NCI-H2029 (cell line): Measurements from ENCODE around the gene STX11.

Experiments used
- DNase-seq: peaks from one replicate; lab custom pipeline; 2025; lab: John Stamatoyannopoulos, UW

STX11 gene

DNA sequence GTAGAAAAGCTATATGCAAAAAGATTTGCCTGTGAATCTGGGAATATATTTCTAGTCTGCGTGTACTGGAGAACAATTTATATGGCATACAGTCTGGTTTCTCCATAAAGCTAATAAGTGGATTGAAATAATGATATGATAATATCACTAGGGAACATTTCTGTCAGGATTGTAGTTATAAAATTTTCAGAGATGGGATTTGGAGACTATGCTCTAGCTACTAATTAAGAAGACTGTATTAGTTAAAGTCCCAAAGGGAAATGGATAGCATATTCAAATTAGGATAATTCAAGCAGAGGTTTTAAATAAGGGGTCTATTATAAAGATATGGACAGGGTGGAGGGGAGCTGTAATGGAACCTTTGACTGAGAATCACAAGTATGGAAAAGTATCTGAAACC lies 7.2 kb upstream of the STX11 start:
- no peak for DNase-seq

DNA sequence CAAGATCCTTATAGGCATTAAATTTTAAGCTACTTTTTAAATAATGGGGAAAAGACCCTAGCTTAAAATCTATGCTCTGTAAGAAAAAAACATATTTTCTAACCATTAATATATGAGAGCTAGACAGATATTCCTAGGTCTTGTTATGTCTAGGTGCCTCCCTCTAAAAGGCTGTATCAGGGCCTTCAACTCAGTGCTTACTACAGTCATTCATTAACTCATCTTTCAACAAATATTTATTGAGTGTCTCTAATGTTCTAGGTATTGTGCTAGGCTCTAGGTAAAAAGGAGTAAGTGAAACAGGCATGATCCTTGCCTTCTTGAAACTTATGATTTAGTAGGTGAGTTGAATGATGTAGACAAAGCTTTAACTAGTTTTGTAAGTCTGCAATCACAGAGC lies 6.4 kb upstream of the STX11 start:
- DNase-seq: no peak

DNA sequence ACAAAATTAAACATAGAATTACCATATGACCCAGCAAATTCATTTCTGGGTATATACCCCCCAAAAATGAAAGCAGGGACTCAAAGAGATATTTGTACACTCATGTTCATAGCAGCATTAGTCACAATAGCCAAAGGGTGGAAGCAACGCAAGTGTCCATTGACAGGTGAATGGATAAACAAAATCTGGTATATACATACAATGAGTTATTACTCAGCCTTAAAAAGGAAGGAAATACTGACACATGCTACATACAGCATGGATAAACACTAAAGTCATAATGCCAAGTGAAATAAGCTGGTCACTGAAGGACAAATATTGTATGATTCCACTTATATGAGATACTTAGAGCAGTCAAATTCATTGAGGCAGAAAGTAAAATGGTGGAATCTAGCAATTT lies 5.3 kb upstream of the STX11 start:
- no peak for DNase-seq

DNA sequence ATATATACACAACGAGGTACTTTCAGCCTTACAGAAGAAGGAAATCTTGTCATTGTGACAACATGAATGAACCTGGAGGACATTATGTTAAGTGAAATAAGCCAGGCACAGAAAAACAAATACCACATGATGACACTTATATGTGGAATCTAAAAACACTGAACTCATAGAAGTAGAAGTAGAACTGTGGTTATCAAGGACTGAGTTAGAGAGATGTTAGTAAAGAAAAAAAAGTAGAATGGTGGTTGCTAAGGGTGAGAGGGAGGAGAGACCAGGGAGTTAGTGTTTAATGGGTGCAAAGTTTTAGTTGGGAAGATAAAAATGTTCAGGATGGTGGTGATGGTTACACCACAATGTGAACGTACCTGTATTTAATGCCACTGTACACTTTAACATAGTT lies 4.8 kb upstream of the STX11 start:
- DNase-seq: no peak

DNA sequence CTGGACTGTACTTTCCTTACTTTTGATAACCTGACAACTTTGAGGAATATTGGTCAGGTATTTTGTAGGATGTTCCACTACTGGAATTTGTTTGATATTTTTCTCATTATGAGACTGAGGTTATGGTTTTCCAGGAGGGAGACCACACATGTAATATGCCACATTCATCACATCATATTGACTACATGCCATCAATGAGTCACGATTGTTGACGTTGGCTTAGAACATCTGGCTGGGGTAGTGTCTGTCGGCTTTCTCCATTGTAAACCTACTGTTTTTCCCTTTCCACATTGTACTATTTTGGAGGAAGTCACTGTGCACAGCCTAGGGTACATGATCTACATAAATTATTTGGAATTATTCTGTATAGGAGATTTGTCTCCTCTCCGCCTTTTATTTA lies 1.4 kb upstream of the STX11 start:
- no peak for DNase-seq

DNA sequence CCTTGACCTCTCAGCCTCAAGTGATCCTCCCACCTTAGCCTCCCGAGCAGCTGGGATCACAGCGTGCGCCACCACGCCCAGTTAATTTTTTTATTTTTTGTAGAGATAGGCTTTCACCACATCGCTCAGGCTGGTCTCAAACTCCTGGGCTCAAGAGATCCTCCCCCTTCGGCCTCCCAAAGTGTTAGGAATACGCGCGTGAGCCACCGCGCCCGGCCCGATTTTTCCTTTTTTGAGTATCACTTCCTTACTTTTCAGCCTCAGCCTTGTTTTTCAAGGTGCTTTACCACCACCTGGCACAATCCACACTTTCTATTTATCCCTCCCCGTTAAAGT lies 791 bp upstream of the STX11 start:
- no peak for DNase-seq

DNA sequence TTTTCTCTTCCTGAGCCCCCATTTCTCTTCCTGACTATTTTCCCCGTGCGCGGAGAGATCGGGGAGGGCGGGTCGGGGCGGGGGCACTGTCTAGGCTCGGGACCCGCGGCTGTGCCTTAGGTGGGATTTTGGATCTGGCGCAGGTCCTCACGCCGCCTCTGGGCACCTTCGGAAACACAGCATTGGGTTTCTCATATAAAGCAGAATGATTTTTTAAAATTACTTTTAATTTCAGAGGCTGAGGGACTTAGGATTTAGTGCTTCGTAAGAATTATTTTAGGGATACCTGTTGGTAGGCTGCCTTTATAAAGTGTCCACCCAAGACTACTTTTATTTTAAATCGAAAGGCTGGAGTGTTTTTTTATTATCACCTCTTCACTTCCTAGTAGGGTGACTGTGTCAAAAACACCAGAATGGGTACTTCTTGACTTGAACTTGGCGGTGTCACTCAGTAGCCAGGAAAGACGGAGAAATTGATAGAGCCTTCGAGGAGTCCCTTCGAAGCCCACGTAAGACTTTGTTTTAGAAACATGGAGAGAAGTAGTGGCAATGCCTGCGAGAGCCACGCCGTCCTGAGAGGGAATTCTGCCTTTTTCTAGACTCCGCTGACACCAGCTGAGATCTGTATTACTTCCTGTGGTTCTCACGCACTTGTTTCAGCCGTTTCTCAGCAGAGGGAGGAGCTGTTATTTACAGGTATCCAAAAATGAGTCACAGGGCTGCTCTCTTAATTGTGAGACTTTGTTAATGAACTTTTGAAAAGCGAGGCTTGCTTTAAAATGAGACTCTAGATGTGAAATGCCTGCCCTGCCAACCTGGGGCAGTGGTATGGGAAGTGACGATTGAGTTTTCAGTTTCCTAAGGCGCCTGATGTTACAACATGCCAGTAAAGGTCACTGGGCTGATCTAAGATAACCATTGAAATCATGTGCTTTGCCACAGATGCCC lies 667 bp downstream of the STX11 start:
- DNase-seq: no peak

DNA sequence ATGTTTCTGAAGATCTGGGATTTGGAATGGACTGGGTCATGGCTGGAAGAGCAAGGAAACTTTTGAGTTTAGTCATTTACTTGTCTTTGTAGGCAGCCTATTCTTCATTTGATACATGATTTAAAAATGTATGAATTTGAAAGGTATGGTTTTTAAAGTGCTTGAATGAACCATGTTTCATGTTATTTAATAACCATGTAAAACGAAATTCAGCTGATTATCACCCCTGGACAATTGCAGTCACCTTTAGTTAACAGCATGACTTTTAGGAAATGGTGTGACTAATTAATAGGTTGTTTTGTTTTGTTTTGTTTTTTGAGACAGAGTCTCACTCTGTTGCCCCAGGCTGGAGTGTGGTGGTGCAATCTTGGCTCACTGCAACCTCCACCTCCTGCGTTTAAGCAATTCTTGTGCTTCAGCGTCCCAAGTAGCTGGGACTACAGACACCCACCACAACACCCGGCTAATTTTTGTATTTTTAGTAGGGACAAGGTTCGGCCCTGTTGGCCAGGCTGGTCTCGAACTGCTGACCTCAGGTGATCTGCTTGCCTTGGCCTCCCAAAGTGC lies 2.1 kb downstream of the STX11 start:
- no peak for DNase-seq

DNA sequence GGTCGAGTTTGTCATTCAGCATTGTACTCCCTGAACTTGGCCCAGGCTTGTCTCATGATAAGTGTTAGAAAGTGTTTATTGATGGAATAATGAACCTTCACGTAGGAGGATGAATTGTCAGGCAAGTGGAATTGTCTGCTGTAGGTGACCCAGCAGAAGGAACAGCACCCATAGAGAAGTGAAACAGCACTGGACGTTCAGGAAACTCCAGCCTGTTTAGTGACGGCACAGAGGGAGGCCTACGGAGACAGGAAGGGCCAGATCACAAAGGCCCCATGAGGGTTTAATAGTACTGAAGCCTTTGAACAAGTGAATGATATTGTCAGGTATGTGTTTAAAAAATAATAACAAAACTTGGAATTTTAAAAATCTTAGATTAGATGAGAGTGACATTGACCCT lies 2.9 kb downstream of the STX11 start:
- no peak for DNase-seq

DNA sequence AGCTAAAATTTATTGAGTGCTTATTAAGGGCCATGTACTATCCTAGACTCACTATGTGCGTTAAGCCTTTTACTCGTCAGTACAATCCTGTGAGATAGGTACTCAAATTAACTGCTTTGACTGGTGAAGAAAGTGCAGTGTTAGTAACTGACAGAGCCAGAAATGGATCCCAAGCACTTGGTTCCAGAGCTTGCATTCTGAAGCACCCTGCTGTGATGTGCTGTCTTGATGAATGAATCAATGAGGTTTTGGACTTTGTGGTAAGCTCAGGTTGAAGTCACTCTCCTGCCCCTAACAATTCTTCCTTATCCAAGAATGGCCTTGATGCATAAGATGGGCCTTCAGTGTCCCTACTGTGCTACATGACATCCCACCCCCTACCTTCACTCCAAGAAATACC lies 3.7 kb downstream of the STX11 start:
- no peak for DNase-seq

DNA sequence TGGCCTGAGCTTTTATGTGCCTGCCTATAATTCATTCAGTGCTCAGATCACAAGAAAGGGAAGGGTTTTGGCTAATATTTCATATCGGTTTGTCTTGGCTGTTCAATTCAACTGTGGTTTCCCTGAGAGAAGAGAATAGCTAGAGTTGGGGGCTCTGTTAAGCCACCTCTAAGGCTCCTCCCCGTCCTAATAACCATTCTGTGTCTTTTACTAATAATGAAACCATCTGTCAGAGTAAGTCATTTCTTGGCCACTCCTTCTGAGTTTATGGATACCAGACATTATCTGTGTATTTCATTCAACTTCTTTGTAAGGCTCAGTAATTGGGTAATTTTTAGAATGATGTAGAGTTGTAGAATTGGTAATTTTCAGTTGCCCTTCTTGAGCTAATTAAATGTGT lies 5.2 kb downstream of the STX11 start:
- DNase-seq: no peak

DNA sequence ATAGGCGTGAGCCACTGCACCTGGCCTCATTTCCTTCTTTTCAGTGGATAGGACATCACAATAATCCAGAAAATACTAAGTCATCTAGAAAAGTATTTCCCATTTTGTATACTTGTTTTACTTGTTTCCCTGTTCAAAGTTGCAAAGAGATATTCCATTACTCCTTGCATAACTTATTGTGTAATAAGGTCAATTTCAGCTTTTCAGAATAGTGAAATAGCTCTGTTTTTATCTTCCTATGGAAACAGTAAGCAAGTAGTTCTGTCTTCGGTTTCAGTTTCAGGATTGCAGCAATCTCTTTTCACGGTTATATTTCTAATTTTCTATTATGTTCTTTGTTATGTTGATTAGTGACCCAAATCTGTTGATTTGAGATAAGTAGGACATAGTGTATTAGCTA lies 6.0 kb downstream of the STX11 start:
- no peak for DNase-seq

DNA sequence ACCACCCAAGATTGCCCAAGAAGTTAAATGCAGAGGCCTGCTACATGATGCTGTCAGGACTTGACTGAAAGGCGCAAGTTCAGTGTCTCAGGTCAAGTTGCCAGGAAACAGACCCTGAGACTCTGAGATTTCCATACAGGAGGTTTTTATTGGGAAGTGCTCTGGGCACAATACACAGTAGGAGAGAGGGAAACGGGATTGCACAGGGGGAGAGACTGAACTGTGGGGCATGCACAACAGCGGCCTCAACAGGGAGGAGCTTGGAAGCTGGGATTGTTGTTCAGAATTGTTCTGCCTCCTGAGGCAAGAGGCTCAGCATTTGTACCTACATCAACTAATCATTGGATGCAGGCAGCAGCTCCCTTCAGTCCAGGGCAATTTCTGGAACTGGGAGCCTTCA lies 6.7 kb downstream of the STX11 start:
- no peak for DNase-seq

DNA sequence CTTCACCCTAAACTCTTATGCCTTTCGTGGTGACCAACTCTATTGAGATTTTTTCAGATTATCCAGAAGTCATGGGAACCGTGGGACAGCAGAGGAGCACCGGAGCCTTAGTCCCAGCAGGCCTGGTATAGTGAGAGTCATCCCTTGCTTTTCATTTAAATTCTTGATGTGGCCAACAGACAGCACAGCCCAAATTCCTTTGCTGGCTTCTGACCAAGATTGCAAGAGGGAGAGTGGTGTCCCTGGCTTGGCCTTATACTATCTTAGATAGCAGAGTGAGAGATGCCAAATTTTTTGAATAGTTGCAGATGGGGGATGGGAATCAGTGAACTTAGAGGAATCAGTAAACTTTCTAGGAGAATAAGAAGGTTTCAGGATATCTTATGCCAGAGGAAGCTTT lies 7.8 kb downstream of the STX11 start:
- DNase-seq: no peak

DNA sequence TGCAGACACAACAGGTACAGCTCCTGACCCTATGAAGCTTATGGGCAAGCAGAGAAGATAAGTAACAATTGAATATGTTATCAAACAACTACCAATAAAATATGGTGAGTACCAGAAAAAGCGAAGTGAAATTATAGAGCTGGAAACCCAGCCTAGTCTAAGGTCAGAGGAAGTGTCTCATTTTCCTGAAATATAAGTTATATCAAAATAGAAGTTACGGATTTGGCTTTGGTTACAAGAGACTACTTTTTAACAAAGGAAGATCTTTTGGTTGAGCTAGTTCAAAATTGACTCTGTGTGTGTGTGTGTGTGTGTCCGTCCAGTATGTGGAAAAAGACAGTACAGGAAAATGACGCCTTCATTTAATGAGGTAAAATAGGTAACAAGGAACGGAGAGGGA lies 8.9 kb downstream of the STX11 start:
- no peak for DNase-seq

DNA sequence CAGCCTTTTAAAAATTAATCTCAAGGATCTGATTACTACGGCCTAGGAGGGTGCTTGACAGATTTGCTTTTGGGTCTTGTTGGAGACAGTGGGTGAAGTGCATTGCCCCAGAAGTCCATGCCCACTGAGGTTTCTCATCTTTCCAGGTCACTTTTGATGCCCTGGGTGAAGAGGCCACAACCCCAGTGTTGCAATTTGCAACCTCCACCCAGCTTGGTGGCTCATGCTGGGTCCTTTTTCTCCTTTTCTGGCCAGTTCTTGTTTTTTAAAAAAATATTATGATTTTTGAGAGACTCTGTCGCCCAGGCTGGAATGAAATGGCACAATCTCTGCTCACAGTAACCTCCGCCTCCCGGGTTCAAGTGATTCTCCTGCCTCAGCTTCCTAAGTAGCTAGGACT lies 9.4 kb downstream of the STX11 start:
- no peak for DNase-seq

DNA sequence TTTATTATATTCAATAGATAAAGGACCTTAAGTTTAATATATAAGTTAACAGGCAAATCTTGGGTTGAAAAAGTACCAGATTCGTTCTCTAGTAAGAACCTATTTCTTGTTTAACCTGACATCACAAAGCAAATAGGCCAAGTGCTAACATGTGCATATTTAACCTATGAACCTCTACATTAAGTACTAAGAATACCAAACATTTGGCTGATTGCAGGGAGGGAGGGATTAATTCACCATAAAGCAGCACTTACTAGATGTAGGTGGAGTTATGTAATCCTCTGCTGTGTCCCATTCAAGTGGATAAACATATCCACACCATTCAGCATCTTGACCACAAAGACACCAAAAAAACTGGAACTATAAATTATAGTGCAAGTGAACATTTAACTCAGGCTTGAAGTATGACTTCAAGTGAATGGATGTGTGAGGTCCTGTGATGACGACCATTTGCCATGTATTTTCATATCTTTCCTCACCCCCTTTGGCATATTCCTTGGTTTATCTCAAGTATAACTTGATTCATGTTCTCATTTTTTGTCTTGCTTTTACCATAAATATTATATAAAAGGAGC lies 10.2 kb downstream of the STX11 start:
- DNase-seq: no peak

DNA sequence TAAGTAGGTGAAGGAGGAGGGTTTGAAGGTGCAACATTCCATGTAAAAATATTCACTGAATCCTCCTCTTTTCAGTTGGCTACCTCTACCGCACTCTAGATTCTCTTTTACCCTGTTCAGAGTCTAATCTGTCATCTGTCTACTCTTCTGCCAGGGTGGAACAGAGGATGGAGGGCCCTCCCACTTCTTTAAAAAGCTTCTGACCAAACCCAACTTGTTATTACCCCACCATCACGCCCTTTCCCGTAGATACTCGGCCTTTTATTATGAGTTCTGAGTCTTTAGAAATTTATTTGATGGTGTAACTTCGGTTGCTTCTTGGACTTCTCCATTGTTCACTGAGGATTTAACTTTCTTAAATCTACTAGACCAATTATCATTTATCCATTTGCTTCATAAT lies 11.7 kb downstream of the STX11 start:
- DNase-seq: no peak

DNA sequence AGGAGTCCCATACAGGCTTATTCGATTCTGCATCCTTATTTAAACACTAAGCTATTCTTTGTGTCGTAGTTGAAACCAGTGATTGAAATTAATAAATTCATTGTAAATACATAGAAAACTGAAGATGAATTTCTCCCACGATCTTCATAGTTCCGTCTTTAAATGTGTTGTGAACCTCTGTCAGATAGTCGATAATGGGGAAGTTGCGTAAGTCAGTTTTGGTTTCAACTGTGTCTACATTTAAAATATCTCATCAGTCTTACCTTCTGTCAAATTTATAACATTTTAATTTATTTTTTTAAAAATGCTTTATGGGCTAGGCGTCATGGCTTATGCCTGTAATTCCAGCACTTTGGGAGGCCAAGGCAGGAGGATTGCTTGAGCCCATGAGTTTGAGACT lies 12.7 kb downstream of the STX11 start:
- DNase-seq: no peak

DNA sequence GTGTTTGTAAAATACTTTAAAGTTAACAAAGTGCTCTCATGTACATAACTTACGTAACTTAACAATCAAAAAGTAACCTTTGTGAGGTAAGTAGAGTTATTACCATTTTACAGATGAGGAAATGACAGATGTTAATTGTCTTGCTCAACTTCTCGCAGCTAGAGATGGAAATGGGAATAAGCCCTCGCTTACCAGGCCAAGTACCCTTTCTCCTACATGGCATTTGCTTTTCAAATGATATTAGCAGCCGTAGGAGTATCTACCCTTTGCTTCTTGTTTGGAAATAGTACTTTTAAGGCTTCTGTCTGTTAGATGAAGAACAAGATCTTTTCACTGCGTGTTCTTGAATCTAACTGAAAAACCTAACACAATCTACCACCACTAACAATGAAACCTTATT lies 15.5 kb downstream of the STX11 start:
- DNase-seq: no peak

DNA sequence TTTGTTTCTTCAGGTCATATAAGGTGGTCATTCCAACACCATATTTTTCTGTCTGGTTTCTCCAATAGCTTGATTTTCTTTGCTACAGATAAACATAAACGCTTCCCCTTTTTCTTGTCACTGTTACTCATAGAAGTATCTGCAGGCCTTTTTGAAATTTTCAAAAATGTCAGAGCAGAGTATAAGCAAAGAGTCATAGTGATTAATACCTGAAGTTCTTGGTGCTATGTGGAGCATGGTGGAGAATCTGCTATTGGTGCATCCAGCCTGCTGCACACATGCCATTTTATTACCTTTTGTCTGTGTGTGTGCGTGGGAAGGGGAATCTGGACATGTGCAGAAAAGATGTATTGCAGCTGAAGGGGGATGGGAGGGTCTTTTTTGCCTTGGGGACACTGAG lies 19.7 kb downstream of the STX11 start:
- DNase-seq: no peak

DNA sequence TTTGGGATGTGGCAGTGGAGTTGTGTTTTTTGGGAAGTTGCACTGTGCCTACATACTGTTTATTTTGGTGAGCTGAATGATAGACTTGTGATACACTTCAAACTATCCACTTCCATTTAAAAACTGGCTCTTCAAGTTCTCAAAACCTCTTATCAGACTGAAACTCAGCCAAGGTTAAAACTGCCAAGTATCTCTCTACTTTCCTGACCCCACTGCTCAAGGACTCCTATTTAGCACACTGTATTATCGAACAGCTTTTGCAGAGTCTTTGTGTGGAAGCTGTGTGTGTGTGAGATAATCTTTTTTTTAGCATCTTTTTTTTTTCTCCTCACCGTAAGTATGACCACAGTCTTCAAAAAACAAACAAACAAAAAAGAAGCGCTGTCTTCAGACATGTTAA lies 21.1 kb downstream of the STX11 start:
- DNase-seq: no peak

DNA sequence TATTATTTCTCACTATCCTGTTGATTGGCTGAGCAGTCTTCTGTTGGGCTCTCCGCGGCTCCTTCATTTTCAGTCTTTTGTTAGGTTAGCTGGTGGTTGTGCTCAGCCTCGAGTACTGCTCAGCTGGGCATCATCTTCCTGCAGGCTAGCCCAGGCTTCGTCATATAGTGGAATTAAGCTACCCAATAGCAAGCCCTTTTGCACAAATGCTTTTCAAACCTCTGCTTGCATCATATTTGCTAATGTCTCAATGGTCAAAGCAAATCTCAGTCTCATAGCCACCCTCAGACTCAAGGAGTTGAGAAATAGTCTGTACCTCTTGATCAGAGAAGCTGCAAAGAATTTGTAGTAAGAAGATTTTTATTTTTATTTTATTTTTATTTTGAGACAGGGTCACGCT lies 23.7 kb downstream of the STX11 start:
- no peak for DNase-seq

DNA sequence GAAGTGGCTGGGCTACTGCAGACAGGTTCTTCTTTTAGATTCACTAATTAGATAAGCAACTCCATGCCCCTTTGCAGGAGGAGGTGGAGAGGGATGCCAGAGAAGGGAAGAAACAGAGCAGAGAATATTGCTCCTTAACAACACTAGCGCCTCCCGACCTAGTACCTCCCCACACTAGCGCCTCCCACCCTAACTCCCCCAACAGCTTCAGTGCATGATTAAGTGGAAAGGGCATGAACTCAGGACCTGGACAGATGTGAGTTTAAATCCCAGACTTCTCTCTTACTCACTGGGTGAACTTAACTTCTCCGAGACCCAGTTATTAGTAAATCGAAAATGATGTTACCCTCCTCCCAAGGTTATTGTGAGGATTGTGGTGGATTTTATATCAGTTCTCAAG lies 25.7 kb downstream of the STX11 start:
- no peak for DNase-seq
